H4 (cell line): ENCODE measurements around the gene UPF1. TPM values are rescaled to one million over a fixed set of nuclear protein-coding genes. Genes with fewer than 3 reads are reported as not detected.
A peak's percentile ranks its signal among the peaks of the same experiment; 100 is the strongest.
"Not testable (repeated sequence)": the region's sequence is repeated elsewhere in the genome, so short reads cannot be mapped to it uniquely, and the experiment has no call there.

Experiments used
- DNase-seq: peaks from one replicate; pipeline ENCODE4 v3.0.0-alpha.2; 2015; ENCODE audit warnings: low spot score
- total RNA-seq: library from RNA; depleted of rRNA; stranded (reverse); fragments of >200 nt; shearing (Covaris generic); gene quantifications from 2 replicates; pipeline ENCODE4 v1.2.3, GENCODE V29; 2014

UPF1 gene
- total RNA-seq, 1 experiment from 2014 or later = 33.8 TPM

- DNase-seq = no peak
These were observed 32.3 kb upstream of the UPF1 start for GRCh38 chr19:18799389-18799970.

GRCh38 chr19:18800079-18800478 is 31.7 kb upstream of the UPF1 start:
- DNase-seq = no peak

- DNase-seq = no peak
These were observed 31.1 kb upstream of the UPF1 start for GRCh38 chr19:18800636-18801035.

GRCh38 chr19:18802354-18802753 is 29.4 kb upstream of the UPF1 start:
- no peak for DNase-seq

GRCh38 chr19:18803550-18804138 is 28.1 kb upstream of the UPF1 start:
- no peak for DNase-seq

GRCh38 chr19:18804139-18804601 is 27.6 kb upstream of the UPF1 start:
- no peak for DNase-seq

GRCh38 chr19:18804643-18805042 is 27.1 kb upstream of the UPF1 start:
- DNase-seq = no peak

- DNase-seq = no peak
These were observed 23.9 kb upstream of the UPF1 start for GRCh38 chr19:18807861-18808331.

- DNase-seq = peak; percentile 82
These were observed 22.4 kb upstream of the UPF1 start for GRCh38 chr19:18809149-18809868.

GRCh38 chr19:18811638-18812037 is 20.1 kb upstream of the UPF1 start:
- not testable (repeated sequence) for DNase-seq

GRCh38 chr19:18814063-18814462 is 17.7 kb upstream of the UPF1 start:
- DNase-seq = no peak

GRCh38 chr19:18815673-18816072 is 16.1 kb upstream of the UPF1 start:
- no peak for DNase-seq

- not testable (repeated sequence) for DNase-seq
These were observed 15.1 kb upstream of the UPF1 start for GRCh38 chr19:18816645-18817044.

GRCh38 chr19:18817574-18817973 is 14.2 kb upstream of the UPF1 start:
- no peak for DNase-seq

GRCh38 chr19:18828786-18829185 is 3.0 kb upstream of the UPF1 start:
- DNase-seq = no peak

GRCh38 chr19:18830488-18830887 is 1.3 kb upstream of the UPF1 start:
- no peak for DNase-seq

GRCh38 chr19:18832306-18833140 is 764 bp downstream of the UPF1 start:
- DNase-seq = no peak

GRCh38 chr19:18833141-18833476 is 1.4 kb downstream of the UPF1 start:
- no peak for DNase-seq

- DNase-seq = no peak
These were observed 2.3 kb downstream of the UPF1 start for GRCh38 chr19:18833849-18834643.

- no peak for DNase-seq
These were observed 2.9 kb downstream of the UPF1 start for GRCh38 chr19:18834644-18834984.

GRCh38 chr19:18839465-18840287 is 7.9 kb downstream of the UPF1 start:
- no peak for DNase-seq
